ENCODE measurements around the gene MATCAP1.

- TF ChIP-seq EZH2phosphoT487 (IDR thresholded peaks at IDR 0.05; ENCODE audit: insufficient read depth, low read depth) (no peak), EZH2 (IDR thresholded peaks at IDR 0.05; ENCODE audit: insufficient read depth, poor library complexity, severe bottlenecking) (no peak)
These were observed 25.7 kb downstream of the MATCAP1 start for GRCh38 chr16:67157892-67158635.

Data from GM23248 (cell line).